Stimulated activated CD8-positive, alpha-beta memory T cell treated with anti-CD3 and anti-CD28 coated beads, Interleukin-15, amount 100 ng/mL, for 48 hours (primary cell): ENCODE measurements around the gene SLC22A23.

Experiments
- DNase-seq, 2 donors: peaks; one replicate each; pipeline ENCODE4 v3.0.0-alpha.2; 2020; ENCODE audit warnings: low read depth in 2 of 2

Gene SLC22A23

GRCh38 chr6:3226481-3227362 is 230.1 kb downstream of the SLC22A23 start:
- no peak for DNase-seq

- no peak for DNase-seq
Observed at GRCh38 chr6:3226042-3226441, 230.8 kb downstream of the SLC22A23 start.

DNA sequence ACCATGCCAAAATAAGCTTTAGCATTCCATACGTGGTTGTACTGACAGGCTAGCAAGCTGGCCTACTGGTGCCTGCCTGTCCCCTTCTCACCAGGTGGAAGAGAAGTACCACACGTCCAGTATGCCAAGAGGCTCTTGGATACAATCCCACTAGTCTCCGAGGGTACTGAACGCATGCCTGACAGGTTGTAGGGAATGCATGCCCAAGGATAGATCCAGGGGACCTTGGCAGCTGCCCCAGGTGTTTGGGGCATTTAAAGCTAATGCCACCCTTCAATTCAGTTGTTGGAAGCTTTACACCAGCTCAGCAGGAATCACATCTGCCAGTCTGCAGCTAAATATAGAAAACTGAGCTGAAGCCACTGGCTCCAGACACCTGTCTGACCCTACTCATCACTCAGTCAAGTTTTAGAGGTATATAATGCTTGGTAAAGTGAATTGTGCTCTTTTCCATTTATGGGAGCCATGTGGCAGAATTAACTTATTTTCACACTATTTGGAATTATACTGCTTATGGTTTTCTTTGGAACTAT is 234.3 kb downstream of the SLC22A23 start:
- no peak for DNase-seq

DNA sequence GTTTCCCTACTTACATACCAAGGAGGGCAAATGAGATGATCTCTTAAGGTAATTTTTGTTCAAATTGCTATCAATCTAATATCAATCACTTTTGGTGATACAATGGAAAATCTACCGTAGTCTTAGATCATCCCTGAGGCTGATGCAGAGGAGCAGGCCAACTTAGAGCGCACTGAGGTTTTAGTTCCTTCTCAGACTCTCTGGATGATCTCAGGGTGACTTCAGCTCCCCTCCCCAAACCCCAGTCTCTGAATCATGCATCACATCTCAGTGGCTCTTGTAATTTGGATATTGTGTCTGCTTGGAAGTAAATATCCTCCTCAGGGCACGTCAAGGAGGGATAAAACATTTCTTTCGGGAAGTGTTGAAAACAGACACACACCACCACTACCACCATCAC is 235.3 kb downstream of the SLC22A23 start:
- no peak for DNase-seq

- DNase-seq, result no peak
Observed at GRCh38 chr6:3220366-3220765, 236.5 kb downstream of the SLC22A23 start.
